Testis (tissue), 2 donors: ENCODE results near the gene CGNL1.

ENCODE experiments used
- CTCF ChIP-seq, 3 experiments: fragments of 450-650 bp in 2 of 3; fragments of 200-600 bp in 1 of 3; sonication (generic) in 1 of 3; IDR thresholded peaks; one replicate each; pipeline ENCODE4 v1.5.1; 2016 to 2019; ENCODE audit warnings: antibody characterized with exemption in 3 of 3, mild to moderate bottlenecking in 2 of 3, moderate library complexity in 1 of 3
- POLR2A ChIP-seq: fragments of 450-650 bp; IDR thresholded peaks from one replicate; pipeline ENCODE4 v1.6.1; 2017; ENCODE audit warnings: antibody characterized with exemption, mild to moderate bottlenecking, moderate library complexity

GRCh38 chr15:57598346-57598745 lies 222.0 kb downstream of the CGNL1 start:
- TF ChIP-seq CTCF (IDR thresholded peaks at IDR 0.05) (no peak), POLR2A (no peak)
